Lower leg skin (tissue), 4 donors: Measurements from ENCODE around the gene ZNF280C. TPM values are rescaled to one million over a fixed set of nuclear protein-coding genes. Genes with fewer than 3 reads are reported as not detected.

Experiments used
- DNase-seq, 2 donors: peaks; one replicate each; pipeline ENCODE4 v3.0.0-alpha.2; 2019; ENCODE audit warnings: low spot score in 2 of 2
- H3K4me3 ChIP-seq: fragments of 200-600 bp; sonication (generic); 2 replicates; pipeline ENCODE4 v1.5.1; 2017; ENCODE audit warnings: mild to moderate bottlenecking, low read depth; ENCODE audit not compliant: poor library complexity, severe bottlenecking
- POLR2A ChIP-seq, 2 donors: fragments of 450-650 bp; IDR thresholded peaks; one replicate each; pipeline ENCODE4 v1.6.1; 2016 to 2017; ENCODE audit warnings: antibody characterized with exemption in 2 of 2, mild to moderate bottlenecking in 1 of 2, moderate library complexity in 1 of 2
- WGBS, 2 donors: methylation state at CpG; one replicate each; pipeline ENCODE4 v1.1.5; 2018; 5-methylcytosine and 5-hydroxymethylcytosine counted together
- intact Hi-C: fragments of 100-400 bp; cut with DNase I; formaldehyde crosslinking; loops from one replicate; pipeline ENCODE4 v1.15.0; 2023; ENCODE audit warnings: low total_unique reads
- total RNA-seq, 4 donors: library from RNA; depleted of rRNA; stranded (reverse); fragments of >200 nt; gene quantifications; one replicate each; pipeline ENCODE4 v1.1.0, GENCODE V29; 2016
- TF ChIP-seq, protein P1 (sequence below), 3 donors: fragments of 450-650 bp; IDR thresholded peaks; one replicate each; pipeline ENCODE4 v1.5.1; 2016; ENCODE audit warnings: antibody characterized with exemption in 3 of 3, mild to moderate bottlenecking in 3 of 3, moderate library complexity in 2 of 3

The ZNF280C gene
- total RNA-seq, 4 donors from 2014 or later: 2.9 to 3.8 (median 3.6) TPM

DNA sequence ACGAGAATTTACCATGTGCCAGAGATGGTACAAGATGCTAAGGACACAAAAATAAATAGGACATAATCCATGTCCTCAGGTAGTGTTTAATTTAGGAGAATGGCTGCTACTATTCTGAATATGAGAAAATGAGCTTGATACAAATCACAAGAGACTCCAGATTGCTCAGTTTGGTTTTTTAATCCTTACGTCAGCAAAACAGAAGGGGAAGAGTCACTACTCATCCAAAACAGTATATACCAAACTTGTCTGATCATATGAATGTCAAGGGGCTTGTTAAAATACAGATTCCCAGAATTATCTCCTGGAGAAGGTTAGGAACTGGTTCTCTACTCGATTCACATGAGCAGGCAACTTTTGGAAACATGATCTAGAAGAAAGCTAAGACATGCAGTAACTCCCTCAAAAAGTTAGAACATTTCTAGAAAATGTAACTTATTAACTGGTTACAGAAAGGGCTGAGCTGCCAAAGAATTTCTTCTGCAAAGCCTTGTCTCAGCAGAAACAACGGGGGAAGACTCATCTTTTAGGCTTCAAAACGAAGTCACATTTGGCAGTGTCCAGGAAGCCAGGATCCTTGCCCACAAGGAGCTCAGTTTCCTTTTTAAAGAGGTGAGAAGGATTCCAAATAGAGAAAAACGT lies 106.5 kb downstream of the ZNF280C start:
- TF ChIP-seq, protein P1, sequence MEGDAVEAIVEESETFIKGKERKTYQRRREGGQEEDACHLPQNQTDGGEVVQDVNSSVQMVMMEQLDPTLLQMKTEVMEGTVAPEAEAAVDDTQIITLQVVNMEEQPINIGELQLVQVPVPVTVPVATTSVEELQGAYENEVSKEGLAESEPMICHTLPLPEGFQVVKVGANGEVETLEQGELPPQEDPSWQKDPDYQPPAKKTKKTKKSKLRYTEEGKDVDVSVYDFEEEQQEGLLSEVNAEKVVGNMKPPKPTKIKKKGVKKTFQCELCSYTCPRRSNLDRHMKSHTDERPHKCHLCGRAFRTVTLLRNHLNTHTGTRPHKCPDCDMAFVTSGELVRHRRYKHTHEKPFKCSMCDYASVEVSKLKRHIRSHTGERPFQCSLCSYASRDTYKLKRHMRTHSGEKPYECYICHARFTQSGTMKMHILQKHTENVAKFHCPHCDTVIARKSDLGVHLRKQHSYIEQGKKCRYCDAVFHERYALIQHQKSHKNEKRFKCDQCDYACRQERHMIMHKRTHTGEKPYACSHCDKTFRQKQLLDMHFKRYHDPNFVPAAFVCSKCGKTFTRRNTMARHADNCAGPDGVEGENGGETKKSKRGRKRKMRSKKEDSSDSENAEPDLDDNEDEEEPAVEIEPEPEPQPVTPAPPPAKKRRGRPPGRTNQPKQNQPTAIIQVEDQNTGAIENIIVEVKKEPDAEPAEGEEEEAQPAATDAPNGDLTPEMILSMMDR (IDR thresholded peaks at IDR 0.05): no peak
- no peak for TF ChIP-seq POLR2A (IDR thresholded peaks at IDR 0.05)
- intact Hi-C loops: no loop called here
- WGBS, 2 donors: 44 to 45% methylated on average over 6 of the region's 6 CpGs
- no peak for DNase-seq
- H3K4me3 ChIP-seq: no peak overlapping the region

DNA sequence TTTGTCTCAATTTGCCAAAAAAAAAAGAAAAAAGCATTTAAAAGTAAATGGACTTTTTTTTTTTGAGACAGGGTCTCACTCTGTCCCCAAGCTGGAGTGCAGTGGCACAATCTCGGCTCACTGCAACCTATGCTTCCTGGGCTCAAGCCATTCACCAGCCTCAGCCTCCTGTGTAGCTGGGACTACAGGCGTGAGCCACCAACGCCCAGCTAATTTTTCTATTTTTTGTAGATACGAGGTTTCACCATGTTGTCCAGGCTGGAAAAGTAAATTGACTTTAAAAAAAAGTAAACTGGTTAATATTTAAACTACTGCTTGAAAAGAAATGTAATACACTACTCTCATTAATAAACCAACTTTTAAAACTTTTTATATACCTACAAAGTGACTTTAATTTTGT lies 108.9 kb downstream of the ZNF280C start:
- intact Hi-C loops: no loop called here
- 77 to 92% methylated on average over 4 of the region's 4 CpGs for WGBS, 2 donors
- H3K4me3 ChIP-seq: no peak overlapping the region
- no peak for DNase-seq
- TF ChIP-seq, protein P1 (IDR thresholded peaks at IDR 0.05): no peak
- TF ChIP-seq POLR2A (IDR thresholded peaks at IDR 0.05): no peak

DNA sequence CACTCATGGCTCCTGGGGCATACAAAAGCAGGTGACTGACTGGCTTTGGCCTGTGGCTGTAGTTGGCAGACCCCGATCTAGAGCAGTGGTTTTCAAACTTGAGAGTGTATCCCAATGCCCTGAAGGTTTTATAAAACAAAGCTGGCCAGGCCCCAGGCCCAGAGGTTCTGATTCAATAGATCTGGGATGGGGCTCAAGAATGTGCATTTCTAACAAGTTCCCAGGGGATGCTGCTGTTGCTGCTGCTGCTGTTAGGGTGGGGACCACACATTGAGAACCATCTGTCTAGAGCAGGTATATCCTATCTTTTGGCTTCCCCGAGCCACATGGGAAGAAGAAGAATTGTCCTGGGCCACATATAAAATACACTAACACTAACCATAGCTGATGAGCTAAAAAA lies 110.4 kb downstream of the ZNF280C start:
- no peak overlapping the region for H3K4me3 ChIP-seq
- TF ChIP-seq, protein P1 (IDR thresholded peaks at IDR 0.05): no peak
- TF ChIP-seq POLR2A (IDR thresholded peaks at IDR 0.05): no peak
- intact Hi-C loops: no loop called here
- no peak for DNase-seq
- WGBS, 2 donors: 68 to 69% methylated on average over 2 of the region's 2 CpGs

DNA sequence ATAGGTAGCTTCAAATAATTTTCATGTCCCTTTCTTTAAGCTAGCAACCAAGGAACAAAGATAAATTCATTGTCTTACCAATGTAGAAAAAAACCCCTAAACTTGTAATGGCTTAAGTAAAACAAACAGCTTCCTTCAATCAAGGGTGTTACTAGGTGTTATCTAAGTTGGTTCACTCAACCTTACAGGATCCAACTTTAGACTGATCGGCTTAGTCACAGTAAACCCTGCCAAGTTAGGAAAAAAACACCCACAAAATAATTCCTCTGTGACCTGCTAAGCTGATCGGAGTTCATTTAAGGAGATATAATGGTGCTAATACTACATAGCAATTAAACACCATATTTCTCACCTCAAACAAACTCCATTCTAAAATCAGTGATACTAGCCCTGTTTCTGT lies 113.1 kb downstream of the ZNF280C start:
- no peak for TF ChIP-seq POLR2A (IDR thresholded peaks at IDR 0.05)
- intact Hi-C loops: no loop called here
- DNase-seq: no peak
- no peak overlapping the region for H3K4me3 ChIP-seq
- 43 to 60% methylated on average over 2 of the region's 2 CpGs for WGBS, 2 donors

Other genes with a start within 250 kb of the ZNF280C start
- gene ELF4, start 158.4 kb downstream of the ZNF280C start, total RNA-seq: 10 to 100 TPM; 10.8 to 19.1 (median 16.4) TPM
- 10 to 100 TPM in 2 of 4 donors, 1 to 10 TPM in 2; 7.6 to 15.0 (median 10.4) TPM for gene AIFM1, start 103.1 kb downstream of the ZNF280C start, total RNA-seq
- under 1 TPM in 1 of 4 donors, not detected in 3; 0.65 TPM for gene RAB33A, start 96.9 kb downstream of the ZNF280C start, total RNA-seq
- gene SLC25A14, start 71.0 kb upstream of the ZNF280C start, total RNA-seq: 10 to 100 TPM in 1 of 4 donors, 1 to 10 TPM in 3; 4.0 to 14.9 (median 8.9) TPM
- gene GPR119, start 116.8 kb upstream of the ZNF280C start, total RNA-seq: not detected
- gene RBMX2, start 133.1 kb upstream of the ZNF280C start, total RNA-seq: 10 to 100 TPM; 14.4 to 21.8 (median 20.1) TPM